ENCODE data around the gene MCCC1.

DNA sequence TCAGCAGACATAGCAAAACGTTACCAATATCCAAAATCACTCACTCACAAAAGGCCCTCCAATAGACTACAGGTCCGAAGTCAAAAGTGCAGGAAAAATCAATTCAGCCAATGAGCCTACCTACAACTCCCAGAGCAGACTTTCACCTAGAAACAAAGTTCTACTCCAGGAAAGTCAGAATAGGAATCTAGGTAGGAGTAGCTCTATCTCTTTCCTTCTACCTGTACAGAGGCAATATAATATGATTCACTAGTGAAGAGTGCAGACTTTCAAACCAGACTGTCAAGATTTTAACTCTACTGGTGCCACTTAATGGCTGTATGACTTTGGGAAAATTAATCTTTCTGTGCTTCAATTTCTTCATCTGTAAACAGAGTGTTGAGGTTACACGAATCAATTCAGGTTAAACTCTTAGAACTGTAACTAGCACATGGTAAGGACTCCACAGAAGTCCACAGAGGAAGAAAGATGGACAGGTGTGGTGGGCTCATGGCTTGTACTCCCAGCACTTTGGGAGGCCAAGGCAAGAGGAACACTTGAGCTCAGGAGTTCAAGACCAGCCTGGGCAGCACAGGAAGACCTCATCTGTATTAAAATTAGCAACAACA lies 128.4 kb downstream of the MCCC1 start:
- TF ChIP-seq, protein P1, sequence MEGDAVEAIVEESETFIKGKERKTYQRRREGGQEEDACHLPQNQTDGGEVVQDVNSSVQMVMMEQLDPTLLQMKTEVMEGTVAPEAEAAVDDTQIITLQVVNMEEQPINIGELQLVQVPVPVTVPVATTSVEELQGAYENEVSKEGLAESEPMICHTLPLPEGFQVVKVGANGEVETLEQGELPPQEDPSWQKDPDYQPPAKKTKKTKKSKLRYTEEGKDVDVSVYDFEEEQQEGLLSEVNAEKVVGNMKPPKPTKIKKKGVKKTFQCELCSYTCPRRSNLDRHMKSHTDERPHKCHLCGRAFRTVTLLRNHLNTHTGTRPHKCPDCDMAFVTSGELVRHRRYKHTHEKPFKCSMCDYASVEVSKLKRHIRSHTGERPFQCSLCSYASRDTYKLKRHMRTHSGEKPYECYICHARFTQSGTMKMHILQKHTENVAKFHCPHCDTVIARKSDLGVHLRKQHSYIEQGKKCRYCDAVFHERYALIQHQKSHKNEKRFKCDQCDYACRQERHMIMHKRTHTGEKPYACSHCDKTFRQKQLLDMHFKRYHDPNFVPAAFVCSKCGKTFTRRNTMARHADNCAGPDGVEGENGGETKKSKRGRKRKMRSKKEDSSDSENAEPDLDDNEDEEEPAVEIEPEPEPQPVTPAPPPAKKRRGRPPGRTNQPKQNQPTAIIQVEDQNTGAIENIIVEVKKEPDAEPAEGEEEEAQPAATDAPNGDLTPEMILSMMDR (IDR thresholded peaks at IDR 0.05; ENCODE audit: poor library complexity) = no peak
- no peak for TF ChIP-seq EZH2 (IDR thresholded peaks at IDR 0.05; ENCODE audit: borderline replicate concordance)

Data from hepatocyte (in vitro differentiated cells).